ENCODE measurements around the gene CD83.

The CD83 gene

GRCh38 chr6:14074476-14075094 lies 43.0 kb upstream of the CD83 start:
- Histone ChIP-seq H3K4me3 (ENCODE audit: low read depth, low read length) (peak overlapping the region; percentile 31), H3K27ac (peak overlapping the region; percentile 63), H3K36me3 (replicated peaks) (no peaks in the 10 kb centered on the region), H3K27me3 (replicated peaks) (no peaks in the 10 kb centered on the region)
- in situ Hi-C loops (cut with HindIII; ENCODE audit: low pct_ligation_motif_present, low sequenced_read_pairs): loop anchor here (25.0 kb wide), 1 partner anchor 162 kb away; the partner anchor contains the start of gene RNF182
- DNase-seq: no peak
- no peak for TF ChIP-seq CTCF (IDR thresholded peaks at IDR 0.05; ENCODE audit: low read depth, low read length, missing control alignments)

GRCh38 chr6:14075095-14075503 lies 42.5 kb upstream of the CD83 start:
- peak; percentile 16 for DNase-seq
- H3K27ac ChIP-seq: peak overlapping the region; percentile 63
- no peaks in the 10 kb centered on the region for H3K27me3 ChIP-seq (replicated peaks)
- in situ Hi-C loops (cut with HindIII; ENCODE audit: low pct_ligation_motif_present, low sequenced_read_pairs): no loop called here
- H3K36me3 ChIP-seq (replicated peaks): no peaks in the 10 kb centered on the region
- peak overlapping the region; percentile 31 for H3K4me3 ChIP-seq (ENCODE audit: low read depth, low read length)
- TF ChIP-seq CTCF (IDR thresholded peaks at IDR 0.05; ENCODE audit: low read depth, low read length, missing control alignments): no peak

GRCh38 chr6:14077193-14077867 lies 40.2 kb upstream of the CD83 start:
- Histone ChIP-seq H3K36me3 (replicated peaks) (no peaks in the 10 kb centered on the region), H3K27me3 (replicated peaks) (no peaks in the 10 kb centered on the region), H3K27ac (no peak overlapping the region), H3K4me3 (ENCODE audit: low read depth, low read length) (no peak overlapping the region)
- no peak for DNase-seq
- TF ChIP-seq CTCF (IDR thresholded peaks at IDR 0.05; ENCODE audit: low read depth, low read length, missing control alignments): no peak
- in situ Hi-C loops (cut with HindIII; ENCODE audit: low pct_ligation_motif_present, low sequenced_read_pairs): no loop called here

GRCh38 chr6:14079433-14079832 lies 38.1 kb upstream of the CD83 start:
- H3K27me3 ChIP-seq (replicated peaks): no peaks in the 10 kb centered on the region
- H3K27ac ChIP-seq: no peak overlapping the region
- in situ Hi-C loops (cut with HindIII; ENCODE audit: low pct_ligation_motif_present, low sequenced_read_pairs): no loop called here
- TF ChIP-seq CTCF (IDR thresholded peaks at IDR 0.05; ENCODE audit: low read depth, low read length, missing control alignments): no peak
- H3K4me3 ChIP-seq (ENCODE audit: low read depth, low read length): no peak overlapping the region
- H3K36me3 ChIP-seq (replicated peaks): no peaks in the 10 kb centered on the region
- DNase-seq: peak; percentile 57

- H3K27me3 ChIP-seq (replicated peaks): no peaks in the 10 kb centered on the region
- TF ChIP-seq CTCF (IDR thresholded peaks at IDR 0.05; ENCODE audit: low read depth, low read length, missing control alignments): no peak
- H3K27ac ChIP-seq: no peak overlapping the region
- H3K36me3 ChIP-seq (replicated peaks): no peaks in the 10 kb centered on the region
- no peak overlapping the region for H3K4me3 ChIP-seq (ENCODE audit: low read depth, low read length)
- no peak for DNase-seq
- in situ Hi-C loops (cut with HindIII; ENCODE audit: low pct_ligation_motif_present, low sequenced_read_pairs): no loop called here
Observed at GRCh38 chr6:14079971-14080370, 37.6 kb upstream of the CD83 start.

Data from brain microvascular endothelial cell (primary cell).